Stimulated activated CD8-positive, alpha-beta memory T cell treated with anti-CD3 and anti-CD28 coated beads, Interleukin-7, amount 100 ng/mL, for 24 hours (primary cell): ENCODE data around the gene MLLT3.

ENCODE experiments used
- DNase-seq: peaks from one replicate; pipeline ENCODE4 v3.0.0-alpha.2; 2020; ENCODE audit warnings: low read depth

MLLT3 gene

DNA sequence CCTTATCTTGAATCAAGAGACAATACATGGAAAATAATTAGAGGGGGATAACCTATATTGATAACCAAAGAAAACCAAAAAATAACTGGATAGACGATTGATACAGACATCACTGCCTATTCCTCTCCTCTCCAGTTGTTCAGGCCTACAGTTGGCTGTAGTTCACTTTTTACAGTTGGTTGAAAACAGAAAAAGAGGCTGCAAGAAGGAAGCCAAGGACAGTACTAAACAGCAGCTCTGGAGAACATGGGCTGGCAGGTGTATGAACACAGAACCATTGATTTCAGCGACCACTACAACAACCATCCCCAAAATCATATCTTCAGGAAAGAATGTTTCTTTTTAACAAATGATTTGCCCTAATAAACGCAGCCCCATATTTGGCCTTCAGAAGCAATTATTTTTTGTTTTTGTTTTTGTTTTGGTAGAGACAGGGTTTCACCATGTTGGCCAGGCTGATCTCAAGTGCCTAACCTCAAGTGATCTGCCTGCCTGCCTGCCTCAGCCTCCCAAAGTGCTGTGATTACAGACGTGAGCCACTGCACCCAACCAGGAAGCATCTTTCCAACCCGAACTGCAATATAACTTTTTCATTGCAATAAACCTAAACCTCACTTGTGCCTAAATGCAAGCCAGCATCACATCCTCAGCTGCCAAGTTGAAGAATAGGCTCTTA lies 64.3 kb downstream of the MLLT3 start:
- no peak for DNase-seq

DNA sequence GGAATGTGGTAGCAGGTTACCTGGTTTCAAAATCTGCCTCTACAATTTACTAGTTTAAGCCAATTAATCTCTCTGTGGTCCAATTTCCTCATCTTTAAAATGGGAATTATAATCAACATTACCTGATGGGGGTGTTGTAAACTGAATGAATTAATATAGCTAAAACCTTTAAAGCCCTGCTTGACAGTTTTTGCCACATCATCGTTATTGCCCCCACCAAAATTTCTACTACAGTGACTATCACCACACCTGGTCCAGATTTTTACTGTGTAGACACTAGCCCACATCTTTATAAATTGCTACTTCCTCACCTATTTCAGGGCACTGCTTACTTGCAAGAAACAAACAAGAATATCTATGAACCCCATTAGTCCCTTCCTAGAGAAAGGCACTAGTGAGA lies 65.0 kb downstream of the MLLT3 start:
- no peak for DNase-seq

DNA sequence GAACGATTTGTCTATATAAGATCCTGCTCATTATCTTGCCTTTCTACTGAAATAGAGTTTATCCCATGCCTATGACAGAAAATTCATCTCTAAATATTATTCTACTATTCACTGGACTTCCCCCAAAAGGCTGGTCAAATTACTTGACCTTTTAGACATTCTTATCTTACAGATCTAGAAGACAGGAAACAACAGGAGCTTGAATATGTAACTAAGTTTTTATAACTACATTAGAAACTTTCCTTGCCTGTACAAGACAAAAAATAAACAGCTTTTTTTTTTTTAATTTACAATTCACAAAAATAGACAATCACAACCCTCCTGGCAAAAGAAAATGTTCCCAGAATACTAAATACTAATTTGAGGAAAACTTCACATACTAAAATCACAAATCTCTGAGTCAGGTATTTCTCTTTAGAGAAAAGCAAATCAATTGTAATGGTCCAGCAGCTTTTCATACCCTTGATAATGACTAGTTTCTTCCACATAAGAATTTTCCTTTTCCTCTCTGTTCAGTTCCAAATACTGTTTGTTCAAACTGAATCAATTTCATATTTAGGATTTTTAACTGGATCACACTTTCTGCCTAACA lies 68.6 kb downstream of the MLLT3 start:
- no peak for DNase-seq

DNA sequence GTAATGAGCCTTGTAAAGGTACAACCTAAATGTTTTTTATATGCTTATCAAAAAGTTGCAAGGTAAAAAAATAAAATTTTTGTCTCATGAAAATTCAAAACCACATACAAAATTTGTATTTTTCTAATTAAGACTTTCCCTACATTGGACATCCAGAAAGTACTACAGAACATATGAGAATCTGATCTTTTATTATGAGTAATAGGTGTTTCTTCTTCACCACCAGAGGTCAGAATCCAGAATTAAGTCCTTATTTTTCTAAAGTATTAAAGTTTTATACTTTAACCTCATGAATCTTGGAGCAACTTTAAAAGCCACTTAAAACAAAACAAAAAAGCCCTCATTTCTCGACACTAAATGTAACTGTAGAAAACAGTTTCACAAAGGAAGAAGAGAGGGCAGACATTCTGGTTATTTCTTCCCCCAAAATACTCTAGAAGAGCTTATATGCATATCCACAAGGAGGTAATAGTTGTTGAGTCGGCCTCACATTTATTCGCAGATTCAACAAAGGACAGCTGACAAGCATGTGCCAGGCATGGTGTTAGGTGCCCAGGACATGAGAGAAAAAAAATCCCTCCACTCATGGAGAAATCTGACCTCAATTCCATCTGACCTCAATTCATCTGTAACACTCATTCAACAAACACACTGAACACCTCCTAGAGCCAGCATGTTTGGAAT lies 69.3 kb downstream of the MLLT3 start:
- no peak for DNase-seq

DNA sequence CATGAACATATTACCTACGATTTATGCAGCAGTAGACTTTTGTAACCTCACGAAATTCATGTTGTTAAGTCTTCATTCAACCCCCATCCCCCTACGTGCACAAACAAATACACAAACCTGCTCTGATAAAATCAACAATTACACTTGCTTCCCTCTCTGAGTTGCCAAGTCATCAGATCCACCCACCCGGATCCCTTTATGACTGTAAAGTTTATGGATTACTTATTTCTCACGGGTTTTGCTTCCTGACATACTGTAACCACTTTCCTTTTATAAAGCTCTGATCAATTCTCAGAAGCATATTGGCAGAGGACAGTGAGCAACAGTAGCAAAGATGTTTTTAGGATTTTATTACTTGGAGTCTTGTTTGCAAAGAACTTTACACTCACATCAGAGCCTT lies 70.5 kb downstream of the MLLT3 start:
- DNase-seq, result no peak

DNA sequence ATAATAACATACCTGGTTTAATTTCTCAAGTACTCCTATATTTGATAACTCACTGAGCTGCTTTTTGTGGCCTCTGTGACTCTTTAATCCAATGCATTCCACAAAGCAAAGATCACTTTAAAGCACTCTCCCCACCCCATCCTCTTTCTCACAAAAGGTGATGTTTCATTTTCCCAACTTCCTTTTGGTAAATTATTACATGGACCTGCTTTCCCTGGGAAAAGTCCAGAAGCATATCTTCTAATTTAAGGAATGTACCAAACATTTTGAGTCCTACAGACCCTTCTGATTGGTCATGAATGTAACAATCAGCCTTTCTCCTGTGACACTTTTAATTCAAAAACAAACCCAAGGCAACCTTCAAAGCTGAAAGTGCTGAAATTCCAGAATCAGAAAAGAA lies 71.1 kb downstream of the MLLT3 start:
- no peak for DNase-seq

DNA sequence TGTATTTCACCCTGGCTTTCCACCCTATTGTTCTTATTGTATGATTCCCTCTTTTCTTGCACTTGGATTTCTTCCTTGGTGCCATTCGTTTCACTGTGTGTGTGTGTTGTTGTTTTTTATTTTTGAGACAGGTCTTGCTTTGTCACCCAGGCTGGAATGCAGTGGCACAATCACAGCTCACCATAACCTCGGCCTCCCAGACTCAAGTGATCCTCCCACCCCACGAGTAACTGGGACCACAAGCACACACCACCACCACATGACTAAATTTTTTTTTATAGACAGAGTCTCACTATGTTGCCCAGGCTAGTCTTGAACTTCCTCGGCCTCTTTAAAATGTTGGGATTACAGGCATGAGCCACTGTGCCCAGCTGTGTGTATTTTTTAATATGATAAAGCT lies 72.0 kb downstream of the MLLT3 start:
- DNase-seq, result no peak

DNA sequence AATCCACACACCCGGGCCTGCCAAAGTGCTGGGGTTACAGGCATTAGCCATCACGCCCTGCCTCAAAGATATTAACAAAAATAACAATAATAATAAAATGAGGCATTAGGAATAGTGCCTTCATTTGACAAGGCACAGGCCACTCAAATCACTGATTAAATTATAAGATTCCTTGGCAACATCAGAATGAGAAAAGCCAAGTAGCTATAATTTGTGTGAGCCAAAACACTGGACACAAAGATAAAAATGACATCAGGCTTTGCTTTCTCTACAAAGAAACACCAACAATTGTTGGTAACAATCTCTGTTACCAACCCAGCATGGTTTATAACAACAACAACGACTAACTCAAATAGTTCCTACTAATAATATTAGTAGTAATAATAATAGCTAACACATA lies 73.2 kb downstream of the MLLT3 start:
- no peak for DNase-seq

DNA sequence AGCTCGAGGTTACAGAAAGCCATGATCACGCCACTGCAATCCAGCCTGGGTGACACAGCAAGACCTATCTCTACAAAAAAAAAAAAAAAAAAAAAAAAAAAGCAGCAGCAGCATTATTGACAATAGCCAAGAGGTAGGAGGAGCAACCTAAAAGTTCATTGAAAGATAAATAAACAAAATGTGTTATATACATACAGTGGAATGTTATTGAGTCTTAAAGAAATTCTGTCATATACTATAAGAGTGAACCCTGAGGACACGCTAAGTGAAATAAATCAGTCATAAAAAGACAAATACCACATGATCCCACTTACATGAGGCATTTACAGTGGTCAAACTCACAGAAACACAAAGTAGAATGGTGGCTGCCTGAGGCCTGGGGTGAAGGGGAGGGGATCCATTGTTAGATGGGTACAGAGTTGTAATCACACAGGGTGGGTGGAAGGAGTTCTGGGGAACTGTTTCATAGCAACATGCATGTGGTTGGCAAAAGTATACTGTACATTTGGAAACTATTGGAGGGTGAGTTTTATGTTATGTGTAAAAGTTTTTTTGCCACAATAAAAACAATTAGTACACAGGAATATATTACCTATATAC lies 77.2 kb downstream of the MLLT3 start:
- no peak for DNase-seq

DNA sequence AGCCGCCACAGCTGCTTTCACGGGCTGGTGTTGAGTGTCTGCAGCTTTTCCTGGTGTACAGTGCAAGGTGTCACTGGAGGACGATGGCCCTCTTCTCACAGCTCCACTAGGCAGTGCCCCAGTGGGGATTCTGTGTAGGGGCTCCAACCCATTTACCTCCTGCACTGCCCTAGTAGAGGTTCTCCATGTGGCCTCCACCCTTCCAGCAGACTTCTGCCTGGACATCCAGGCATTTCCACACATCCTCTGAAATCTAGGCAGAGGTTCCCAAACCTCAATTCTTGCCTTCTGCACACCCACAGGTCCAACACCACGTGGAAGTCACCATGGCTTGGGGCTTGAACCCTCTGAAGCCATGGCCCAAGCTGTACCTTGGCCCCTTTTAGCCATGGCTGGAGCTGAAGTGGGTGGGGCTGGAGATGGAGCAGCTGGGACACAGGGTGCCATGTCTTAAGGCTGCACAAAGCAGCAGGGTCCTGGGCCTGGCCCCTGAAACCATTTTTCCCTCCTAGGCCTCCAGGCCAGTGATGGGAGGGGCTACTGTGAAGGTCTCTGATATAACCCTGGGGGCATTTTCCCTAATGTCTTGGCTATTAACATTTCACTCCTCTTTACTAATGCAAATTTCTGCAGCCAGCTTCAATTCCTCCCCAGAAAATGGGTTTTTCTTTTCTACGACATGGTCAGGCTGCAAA lies 82.0 kb downstream of the MLLT3 start:
- DNase-seq, result no peak

DNA sequence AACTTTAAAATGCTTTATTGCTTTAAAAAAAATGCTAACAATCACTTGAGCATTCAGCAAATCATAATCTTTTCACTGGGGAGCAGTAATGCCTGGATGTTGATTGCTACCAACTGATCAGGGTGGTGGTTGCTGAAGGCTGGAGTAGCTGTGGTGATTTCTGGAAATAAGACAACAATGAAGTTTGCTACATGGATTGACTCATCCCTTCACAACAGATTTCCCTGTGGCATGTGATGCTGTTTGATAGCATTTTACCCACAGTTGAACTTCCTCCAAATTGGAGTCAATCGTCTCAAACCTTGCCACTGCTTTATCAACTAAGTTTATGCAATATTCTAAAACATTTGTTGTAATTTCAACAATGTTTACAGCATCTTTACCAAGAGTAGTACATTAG lies 83.3 kb downstream of the MLLT3 start:
- DNase-seq, result no peak

DNA sequence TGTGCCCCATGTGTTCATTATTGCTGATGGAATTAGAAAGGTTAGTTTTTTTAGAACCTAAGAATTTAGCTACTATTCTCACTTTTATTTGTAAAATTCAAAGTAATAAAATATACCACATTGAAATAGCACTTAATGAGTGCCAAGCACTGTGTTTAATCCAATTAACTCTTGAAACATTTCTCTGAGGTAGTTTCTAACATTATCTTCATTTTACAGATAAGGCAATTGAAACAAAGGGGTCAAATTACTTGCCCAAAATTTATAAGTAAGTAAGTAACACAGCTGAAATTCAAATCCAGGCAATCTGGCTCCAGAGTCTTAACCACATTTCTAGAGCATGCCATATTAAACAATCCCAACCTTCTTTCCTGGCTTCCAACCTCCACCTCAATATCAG lies 84.2 kb downstream of the MLLT3 start:
- DNase-seq, result no peak

DNA sequence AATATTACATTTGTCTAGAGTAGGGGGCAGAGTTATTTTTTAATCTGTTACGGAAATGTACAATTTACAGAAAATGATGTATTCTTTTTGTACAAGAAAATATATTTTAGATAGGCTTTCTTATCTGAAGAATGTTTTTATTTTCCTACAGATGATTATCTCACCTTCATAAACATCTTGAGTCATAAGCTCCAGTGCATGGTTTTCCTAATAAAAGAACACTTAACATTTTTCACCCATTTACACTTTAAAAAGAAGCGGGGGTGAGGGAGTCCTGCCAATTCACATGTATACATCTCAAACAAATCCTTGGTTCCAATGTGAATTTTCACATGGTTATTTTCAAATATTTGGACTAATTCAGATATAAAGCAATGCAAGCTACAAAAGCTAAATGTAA lies 85.0 kb downstream of the MLLT3 start:
- DNase-seq, result no peak

DNA sequence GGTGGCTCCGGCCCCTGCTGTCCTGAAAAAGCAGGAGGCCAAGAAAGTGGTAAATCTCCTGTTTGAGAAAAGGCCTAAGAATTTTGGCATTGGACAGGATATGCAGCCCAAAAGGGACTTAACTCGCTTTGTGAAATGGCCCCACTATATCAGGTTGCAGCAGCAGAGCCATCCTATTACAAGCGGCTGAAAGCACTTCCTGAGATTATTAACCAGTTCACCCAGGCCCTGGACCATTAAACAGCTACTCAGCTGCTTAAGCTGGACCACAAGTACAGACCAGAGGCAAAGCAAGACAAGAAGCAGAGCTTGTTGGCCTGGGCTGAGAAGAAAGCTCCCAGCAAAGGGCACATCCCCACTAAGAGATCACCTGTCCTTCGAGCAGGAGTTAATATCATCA lies 89.7 kb downstream of the MLLT3 start:
- DNase-seq, result no peak

DNA sequence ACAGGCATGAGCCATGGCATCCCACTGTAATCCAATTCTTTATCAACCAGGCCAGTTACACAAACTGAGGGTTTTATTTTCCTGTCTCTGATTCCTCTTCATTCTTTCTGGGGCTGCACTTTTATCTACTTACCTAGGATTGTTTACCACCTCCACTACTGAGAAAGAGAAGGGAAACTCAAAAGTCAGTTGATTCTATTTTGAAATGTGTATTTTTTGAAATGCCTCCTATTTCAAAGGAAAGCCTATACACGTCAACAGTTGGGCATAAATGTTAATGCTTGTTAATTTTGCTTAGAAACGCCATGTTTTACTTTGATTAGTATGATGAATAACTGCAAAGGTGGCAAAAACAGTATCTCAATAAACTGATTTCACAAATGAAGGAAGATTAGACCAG lies 92.5 kb downstream of the MLLT3 start:
- DNase-seq, result no peak

DNA sequence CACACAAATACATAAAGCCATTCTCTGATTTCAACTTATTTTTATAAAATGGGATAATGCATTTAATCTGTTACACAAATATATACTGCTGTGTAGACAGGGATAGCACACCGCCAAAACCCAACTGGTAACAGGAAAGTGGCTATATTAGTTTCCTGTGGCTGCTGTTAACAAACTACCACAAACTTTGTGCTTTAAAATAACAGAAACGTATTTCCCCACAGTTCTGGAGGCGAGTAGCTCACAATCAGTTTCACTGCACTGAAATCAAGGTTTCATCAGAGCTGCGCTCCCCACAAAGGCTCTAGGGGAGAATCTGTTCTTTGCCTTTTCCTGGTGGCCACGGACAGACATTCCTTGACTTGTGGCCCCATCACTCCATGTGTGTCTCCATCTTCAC lies 94.0 kb downstream of the MLLT3 start:
- no peak for DNase-seq

DNA sequence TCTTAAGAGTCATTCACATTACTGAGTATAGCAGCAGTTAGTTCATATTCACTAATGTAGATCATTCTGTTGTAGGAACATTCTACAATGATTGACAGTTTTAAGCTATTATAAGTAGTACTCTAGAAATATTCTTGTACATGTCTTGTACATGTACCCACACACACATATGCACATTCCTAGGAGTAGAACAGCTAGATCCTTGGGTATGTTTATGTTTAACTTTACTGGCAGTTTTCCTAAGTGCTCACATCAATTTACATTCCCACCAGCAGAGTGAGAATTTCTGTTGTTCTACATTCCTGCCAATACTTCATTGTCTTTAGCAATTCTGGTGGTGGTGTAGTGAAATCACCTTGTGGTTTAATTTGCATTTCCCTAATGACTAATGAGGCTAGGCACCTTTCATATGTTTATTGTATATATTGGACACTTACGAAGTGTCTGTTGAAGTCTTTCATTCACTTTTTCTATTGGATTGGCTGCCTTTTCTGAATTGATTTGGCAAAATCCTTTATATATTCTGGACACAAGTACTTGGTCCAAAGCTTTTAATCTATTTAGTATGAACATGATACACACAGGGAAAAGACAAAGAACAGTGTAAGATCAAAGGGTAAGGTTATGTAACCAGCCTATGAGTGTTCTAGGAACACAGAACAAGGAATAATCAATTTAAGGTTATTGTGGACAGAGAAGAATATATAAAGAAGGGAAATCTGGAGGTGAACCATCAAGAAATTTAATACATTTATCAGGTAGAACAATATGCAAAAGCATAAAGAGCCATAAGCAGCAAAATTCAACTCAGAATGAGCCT lies 95.6 kb downstream of the MLLT3 start:
- DNase-seq, result no peak

DNA sequence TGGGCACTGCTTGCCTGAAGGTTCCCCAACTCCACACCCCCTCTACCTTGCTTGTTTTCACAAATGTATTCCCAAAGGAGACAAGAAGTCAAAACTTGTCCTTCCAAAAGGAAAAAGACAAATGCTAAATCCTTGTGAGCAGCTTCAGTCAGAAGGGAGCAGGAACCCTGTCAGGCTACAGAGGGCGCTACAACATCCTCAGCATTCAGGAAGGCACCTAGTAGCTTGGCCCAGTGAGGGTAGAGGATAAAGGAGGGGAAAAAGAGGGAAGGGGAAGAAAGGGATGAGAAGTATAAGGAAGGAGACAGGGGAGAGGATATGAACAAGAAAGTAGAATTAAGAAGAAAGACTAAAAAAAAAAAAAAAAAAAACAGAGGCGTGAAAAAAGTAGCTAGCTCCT lies 97.5 kb downstream of the MLLT3 start:
- DNase-seq, result no peak

DNA sequence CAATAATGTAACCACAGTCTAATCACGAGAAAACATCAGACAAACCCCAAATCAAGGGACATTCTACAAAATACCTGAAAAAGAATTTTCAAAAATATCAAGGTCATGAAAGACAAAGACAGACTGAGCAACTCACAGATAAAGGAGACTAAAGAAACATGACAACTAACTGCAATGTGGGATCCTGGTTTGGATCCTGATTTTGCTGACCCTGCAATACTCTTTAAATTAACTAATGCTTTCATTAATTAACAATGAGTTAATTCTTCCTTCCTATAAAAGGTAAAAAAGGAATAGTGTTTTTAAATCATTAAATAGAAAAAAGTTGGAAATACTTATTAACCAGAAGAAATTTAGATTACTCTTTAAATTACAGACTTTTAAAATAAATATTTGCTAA lies 103.6 kb downstream of the MLLT3 start:
- no peak for DNase-seq

DNA sequence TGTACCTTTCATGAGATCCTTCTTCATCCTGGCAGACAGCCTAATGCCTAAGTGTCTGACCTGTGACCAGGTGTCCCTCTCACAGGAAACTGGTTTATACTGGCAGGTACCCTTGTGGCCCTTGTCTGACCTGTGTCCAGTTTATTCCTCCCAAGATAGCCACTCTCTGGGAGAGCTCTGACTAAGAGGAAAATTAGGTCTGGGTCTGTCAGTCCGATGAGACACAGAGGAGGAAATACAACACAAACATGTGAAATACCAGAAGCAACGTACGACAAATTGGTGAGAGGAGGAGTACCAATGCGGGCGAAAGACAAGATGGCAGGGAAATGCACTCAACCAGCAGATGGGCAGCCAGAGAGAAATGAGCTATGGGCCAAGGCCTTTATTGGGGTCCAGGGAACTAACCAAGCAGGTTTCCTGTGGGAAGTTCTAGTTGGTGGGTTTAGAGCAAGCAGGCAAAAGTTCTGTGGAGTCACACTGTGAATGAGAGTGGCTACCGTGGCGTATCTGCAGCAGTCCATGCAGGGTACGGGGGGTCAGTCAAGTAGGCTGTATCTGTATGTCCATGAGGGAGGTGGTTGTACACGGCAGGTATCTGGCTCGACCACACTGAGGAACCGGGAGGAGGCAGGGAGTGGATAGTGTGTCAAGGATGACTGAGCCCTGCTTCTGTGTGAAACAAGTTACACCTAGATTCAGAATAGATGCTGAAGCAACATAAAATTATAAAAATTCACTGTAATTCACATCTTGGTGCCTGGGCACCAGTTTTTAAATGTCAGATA lies 109.0 kb downstream of the MLLT3 start:
- DNase-seq, result no peak

DNA sequence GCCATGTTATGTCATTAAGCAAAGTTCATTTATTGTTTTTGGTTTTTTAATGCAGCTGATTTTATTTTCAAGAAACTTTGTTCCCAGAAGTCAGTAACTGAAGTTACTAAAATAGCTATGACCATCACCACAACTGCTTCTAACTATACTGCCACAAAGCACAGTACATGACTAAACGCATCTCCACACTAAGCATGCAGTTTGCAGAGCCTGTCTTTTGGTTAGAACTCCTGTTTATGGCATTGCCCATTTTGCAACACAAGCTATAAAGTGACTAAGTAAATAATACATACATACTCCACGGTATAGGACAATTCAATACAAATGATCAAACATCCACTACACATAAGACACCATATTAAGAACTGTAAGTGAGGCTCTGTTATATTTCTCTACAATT lies 109.7 kb downstream of the MLLT3 start:
- DNase-seq, result no peak
